ENCODE measurements around the gene CFAP20DC.

- TF ChIP-seq POLR2AphosphoS5 (IDR thresholded peaks at IDR 0.05; ENCODE audit: low read depth, low read length) (no peak), POLR2A (IDR thresholded peaks at IDR 0.05; ENCODE audit: control extremely low read depth in 1 of 2, low read depth in 2 of 2, low read length in 2 of 2) (no peak), GABPA (IDR thresholded peaks at IDR 0.05; ENCODE audit: borderline replicate concordance, insufficient read depth, low read length) (no peak), CEBPB (IDR thresholded peaks at IDR 0.05; ENCODE audit: low read depth, low read length) (no peak), CTCF (IDR thresholded peaks at IDR 0.05; ENCODE audit: control extremely low read depth in 1 of 3, insufficient read depth in 1 of 3, low read depth in 1 of 3, low read length in 3 of 3) (no peak), ATF3 (IDR thresholded peaks at IDR 0.05; ENCODE audit: insufficient read depth, low read depth, low read length) (no peak)
Observed at GRCh38 chr3:58998476-58999117, 51.2 kb downstream of the CFAP20DC start.

Data from H1 (cell line).